ENCODE measurements around the gene GABARAP.

Gene GABARAP

DNA sequence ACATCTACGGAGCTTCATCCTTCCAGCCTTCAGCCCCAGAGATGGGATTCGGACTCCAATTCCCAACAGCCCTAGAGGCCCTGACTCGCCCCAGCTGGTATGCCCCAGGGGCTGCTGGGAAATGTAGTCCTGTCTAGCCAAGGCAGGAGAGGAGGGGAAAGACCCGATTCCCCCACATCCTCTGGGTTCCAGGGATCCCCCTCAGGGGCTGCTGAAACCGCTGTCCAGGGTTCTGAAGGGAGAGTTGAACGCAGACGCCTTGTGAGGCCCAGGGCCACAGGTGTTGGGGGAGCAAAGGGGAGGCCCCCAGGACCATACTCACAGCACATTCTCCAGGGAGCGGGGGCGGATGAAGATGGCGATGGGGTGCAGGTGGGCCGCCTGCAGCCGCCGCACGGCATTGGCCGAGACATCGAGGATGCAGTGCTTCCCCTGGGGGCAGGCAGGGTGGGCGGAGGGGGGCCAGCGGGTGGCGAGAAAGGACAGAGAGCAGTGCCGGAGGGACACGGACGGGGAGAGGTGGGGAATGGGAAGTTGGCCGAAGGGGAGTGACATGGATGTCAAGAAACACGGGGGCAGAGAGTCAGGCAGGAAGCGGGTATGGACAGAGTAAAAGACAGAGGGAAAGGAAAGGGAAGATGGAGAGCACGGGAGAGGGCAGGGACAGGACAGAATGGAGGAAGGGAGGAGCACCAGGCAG, 50.5 kb downstream of the GABARAP start:
- no peaks in the 10 kb centered on the region for H3K9me2 ChIP-seq (replicated peaks; ENCODE audit: control insufficient read depth, low read length)
- H3K4me1 ChIP-seq (ENCODE audit: control insufficient read depth, low read length), result no peaks in the 10 kb centered on the region
- H3K27me3 ChIP-seq (ENCODE audit: control insufficient read depth, low read length), result no peaks in the 10 kb centered on the region
- H3K4me3 ChIP-seq (ENCODE audit: low read length), result no peak overlapping the region
- no peak overlapping the region for H3K4me2 ChIP-seq (ENCODE audit: low read length)
- no peak for TF ChIP-seq EZH2phosphoT487 (IDR thresholded peaks at IDR 0.05; ENCODE audit: borderline replicate concordance, low read length)
- no peaks in the 10 kb centered on the region for H3F3A ChIP-seq (ENCODE audit: control insufficient read depth, insufficient read depth)
- H3K36me3 ChIP-seq (ENCODE audit: control insufficient read depth, low read length), result peaks cover 5% of the 10 kb centered on the region
- no peaks in the 10 kb centered on the region for H3K79me2 ChIP-seq (ENCODE audit: control insufficient read depth, low read length)
- H3K9me3 ChIP-seq (ENCODE audit: control insufficient read depth, insufficient read depth, low read length), result no peaks in the 10 kb centered on the region
- no peaks in the 10 kb centered on the region for H4K20me1 ChIP-seq (ENCODE audit: control insufficient read depth, insufficient read depth, low read depth, low read length)
- no peak overlapping the region for H3K27ac ChIP-seq (ENCODE audit: low read depth, low read length)

DNA sequence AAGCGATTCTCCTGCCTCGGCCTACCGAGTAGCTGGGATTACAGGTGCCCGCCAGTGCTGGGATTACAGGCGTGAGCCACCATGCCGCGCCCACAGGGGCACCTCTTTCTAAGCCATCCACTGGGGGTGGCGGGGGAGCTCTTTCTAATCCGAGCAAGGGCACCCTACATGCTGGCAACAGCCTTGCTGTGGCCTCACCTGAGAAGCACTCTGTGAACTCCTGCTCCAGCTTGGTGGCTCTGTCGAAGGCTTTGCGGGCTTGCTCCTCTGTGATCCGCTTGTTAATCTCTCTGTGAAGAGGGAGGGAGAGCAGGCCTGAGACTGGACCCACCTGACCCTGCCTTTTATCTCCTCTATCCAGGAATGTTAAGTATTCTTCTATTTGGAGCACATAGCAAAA, 51.2 kb downstream of the GABARAP start:
- Histone ChIP-seq H3K9me3 (ENCODE audit: control insufficient read depth, insufficient read depth, low read length) (no peaks in the 10 kb centered on the region), H3K4me1 (ENCODE audit: control insufficient read depth, low read length) (no peaks in the 10 kb centered on the region), H3K27me3 (ENCODE audit: control insufficient read depth, low read length) (no peaks in the 10 kb centered on the region), H4K20me1 (ENCODE audit: control insufficient read depth, insufficient read depth, low read depth, low read length) (no peaks in the 10 kb centered on the region), H3K27ac (ENCODE audit: low read depth, low read length) (no peak overlapping the region), H3F3A (ENCODE audit: control insufficient read depth, insufficient read depth) (no peaks in the 10 kb centered on the region), H3K36me3 (ENCODE audit: control insufficient read depth, low read length) (peaks cover 5% of the 10 kb centered on the region), H3K4me2 (ENCODE audit: low read length) (no peak overlapping the region), H3K9me2 (replicated peaks; ENCODE audit: control insufficient read depth, low read length) (no peaks in the 10 kb centered on the region), H3K79me2 (ENCODE audit: control insufficient read depth, low read length) (no peaks in the 10 kb centered on the region), H3K4me3 (ENCODE audit: low read length) (no peak overlapping the region)
- TF ChIP-seq CTCF (IDR thresholded peaks at IDR 0.05; ENCODE audit: low read depth, low read length, poor library complexity, severe bottlenecking) (no peak), EZH2phosphoT487 (IDR thresholded peaks at IDR 0.05; ENCODE audit: borderline replicate concordance, low read length) (no peak)

GRCh38 chr17:7190276-7190917, 51.9 kb downstream of the GABARAP start:
- Histone ChIP-seq H4K20me1 (ENCODE audit: control insufficient read depth, insufficient read depth, low read depth, low read length) (no peaks in the 10 kb centered on the region), H3F3A (ENCODE audit: control insufficient read depth, insufficient read depth) (no peaks in the 10 kb centered on the region), H3K9me2 (replicated peaks; ENCODE audit: control insufficient read depth, low read length) (no peaks in the 10 kb centered on the region), H3K27ac (ENCODE audit: low read depth, low read length) (no peak overlapping the region), H3K4me3 (ENCODE audit: low read length) (no peak overlapping the region), H3K9me3 (ENCODE audit: control insufficient read depth, insufficient read depth, low read length) (no peaks in the 10 kb centered on the region), H3K79me2 (ENCODE audit: control insufficient read depth, low read length) (no peaks in the 10 kb centered on the region), H3K36me3 (ENCODE audit: control insufficient read depth, low read length) (peaks cover 5% of the 10 kb centered on the region), H3K27me3 (ENCODE audit: control insufficient read depth, low read length) (no peaks in the 10 kb centered on the region), H3K4me1 (ENCODE audit: control insufficient read depth, low read length) (no peaks in the 10 kb centered on the region), H3K4me2 (ENCODE audit: low read length) (no peak overlapping the region)
- TF ChIP-seq CTCF (IDR thresholded peaks at IDR 0.05; ENCODE audit: low read depth, low read length, poor library complexity, severe bottlenecking), result no peak
- TF ChIP-seq EZH2phosphoT487 (IDR thresholded peaks at IDR 0.05; ENCODE audit: borderline replicate concordance, low read length), result no peak

Measured in DOHH2 (cell line).